HG03045 (cell line): ENCODE data around the gene ZNF23.

Experiments
- ATAC-seq: cut with Tn5 transposase; IDR thresholded peaks from one replicate; pipeline ENCODE4 v1.9.1; 2021; ENCODE audit warnings: mild to moderate bottlenecking, moderate library complexity; ENCODE audit not compliant: unreplicated experiment

Gene ZNF23

GRCh38 chr16:71472051-71472450, 10.0 kb upstream of the ZNF23 start:
- ATAC-seq, result no peak

- ATAC-seq, result no peak
Observed at GRCh38 chr16:71467810-71468209, 5.8 kb upstream of the ZNF23 start.

- ATAC-seq, result no peak
Observed at GRCh38 chr16:71464231-71464630, 2.2 kb upstream of the ZNF23 start.

GRCh38 chr16:71460941-71461340, 1.1 kb downstream of the ZNF23 start:
- ATAC-seq, result no peak

GRCh38 chr16:71460236-71460635, 1.8 kb downstream of the ZNF23 start:
- no peak for ATAC-seq

GRCh38 chr16:71459510-71459909, 2.5 kb downstream of the ZNF23 start:
- ATAC-seq, result no peak

- no peak for ATAC-seq
Observed at GRCh38 chr16:71456801-71457200, 5.2 kb downstream of the ZNF23 start.

- no peak for ATAC-seq
Observed at GRCh38 chr16:71453036-71453435, 9.0 kb downstream of the ZNF23 start.

- no peak for ATAC-seq
Observed at GRCh38 chr16:71449020-71449419, 13.0 kb downstream of the ZNF23 start.

- no peak for ATAC-seq
Observed at GRCh38 chr16:71448274-71448866, 13.7 kb downstream of the ZNF23 start.

- no peak for ATAC-seq
Observed at GRCh38 chr16:71443714-71444113, 18.3 kb downstream of the ZNF23 start.

GRCh38 chr16:71442051-71442440, 20.0 kb downstream of the ZNF23 start, which contains the start of gene TLE7:
Gene TLE7 (minus strand): TSS chr16:71442054. CDS start chr16:71433324, 8,730 bp downstream.
- no peak for ATAC-seq

GRCh38 chr16:71441348-71442050, 20.5 kb downstream of the ZNF23 start:
- no peak for ATAC-seq

GRCh38 chr16:71440669-71441347, 21.2 kb downstream of the ZNF23 start:
- no peak for ATAC-seq

- ATAC-seq, result no peak
Observed at GRCh38 chr16:71439523-71439922, 22.5 kb downstream of the ZNF23 start.

GRCh38 chr16:71436473-71436872, 25.6 kb downstream of the ZNF23 start:
- no peak for ATAC-seq

- no peak for ATAC-seq
Observed at GRCh38 chr16:71432906-71433305, 29.1 kb downstream of the ZNF23 start.

- ATAC-seq, result no peak
Observed at GRCh38 chr16:71431991-71432390, 30.1 kb downstream of the ZNF23 start.

- no peak for ATAC-seq
Observed at GRCh38 chr16:71431176-71431575, 30.9 kb downstream of the ZNF23 start.

GRCh38 chr16:71430744-71431143, 31.3 kb downstream of the ZNF23 start:
- no peak for ATAC-seq

- ATAC-seq, result no peak
Observed at GRCh38 chr16:71429581-71429980, 32.5 kb downstream of the ZNF23 start.

- no peak for ATAC-seq
Observed at GRCh38 chr16:71428883-71429282, 33.2 kb downstream of the ZNF23 start.
